GM19240 (cell line): ENCODE results near the gene FBXO47.
A peak's percentile ranks its signal among the peaks of the same experiment; 100 is the strongest.

Experiments used
- DNase-seq: peaks from one replicate; pipeline ENCODE4 v3.0.0; 2011; ENCODE audit warnings: low spot score; ENCODE audit not compliant: insufficient read length

FBXO47 gene

GRCh38 chr17:38967290-38967738, at the start of gene FBXO47:
Gene FBXO47 (minus strand): TSS chr17:38967403. CDS start chr17:38963025, 4,378 bp downstream.
- DNase-seq = no peak

- no peak for DNase-seq
Measured at GRCh38 chr17:39016193-39017153, 49.3 kb upstream of the FBXO47 start.

GRCh38 chr17:39015546-39015935, 48.3 kb upstream of the FBXO47 start:
- DNase-seq = no peak

- DNase-seq = no peak
Measured at GRCh38 chr17:39014795-39015545, 47.8 kb upstream of the FBXO47 start.

GRCh38 chr17:39014044-39014794, 47.0 kb upstream of the FBXO47 start:
- DNase-seq = no peak

GRCh38 chr17:39012725-39013124, 45.5 kb upstream of the FBXO47 start:
- no peak for DNase-seq

- DNase-seq = no peak
Measured at GRCh38 chr17:39011907-39012468, 44.8 kb upstream of the FBXO47 start.

GRCh38 chr17:39009581-39010001, 42.4 kb upstream of the FBXO47 start:
- no peak for DNase-seq

- DNase-seq = no peak
Measured at GRCh38 chr17:39008633-39009032, 41.4 kb upstream of the FBXO47 start.

- no peak for DNase-seq
Measured at GRCh38 chr17:39002991-39003715, 36.0 kb upstream of the FBXO47 start.

- DNase-seq = no peak
Measured at GRCh38 chr17:39001703-39002637, 34.8 kb upstream of the FBXO47 start.

GRCh38 chr17:39000021-39000601, 32.9 kb upstream of the FBXO47 start:
- no peak for DNase-seq

GRCh38 chr17:38996660-38997337, 29.6 kb upstream of the FBXO47 start:
- no peak for DNase-seq

GRCh38 chr17:38994026-38994425, 26.8 kb upstream of the FBXO47 start:
- DNase-seq = no peak

- no peak for DNase-seq
Measured at GRCh38 chr17:38984666-38985065, 17.5 kb upstream of the FBXO47 start.

GRCh38 chr17:38982858-38983746, 15.9 kb upstream of the FBXO47 start:
- peak; percentile 50 for DNase-seq

- DNase-seq = no peak
Measured at GRCh38 chr17:38981636-38982035, 14.4 kb upstream of the FBXO47 start.
